ENCODE data around the gene DTYMK.

DNA sequence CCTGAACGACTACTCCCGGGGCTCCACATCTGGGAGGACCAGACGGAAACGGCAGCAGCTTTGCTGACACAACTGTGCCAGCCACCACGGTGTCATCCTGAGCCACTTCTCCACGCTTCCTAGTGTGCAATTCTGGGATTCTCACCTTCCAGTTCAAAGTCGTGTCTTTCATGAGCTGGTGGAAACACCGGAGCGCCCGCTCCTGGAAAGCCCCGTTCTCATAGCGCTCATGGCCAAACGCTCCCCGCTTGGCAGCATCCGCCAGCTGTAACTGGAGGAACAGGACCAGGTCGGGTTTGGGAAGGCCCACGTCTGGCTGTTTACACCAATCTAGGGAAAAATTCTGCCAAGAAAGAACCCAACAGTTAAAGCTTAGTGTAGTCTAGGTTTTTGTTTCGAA is 8.3 kb downstream of the DTYMK start:
- no peak for TF ChIP-seq EZH2 (IDR thresholded peaks at IDR 0.05; ENCODE audit: borderline replicate concordance)
- TF ChIP-seq, protein P1, sequence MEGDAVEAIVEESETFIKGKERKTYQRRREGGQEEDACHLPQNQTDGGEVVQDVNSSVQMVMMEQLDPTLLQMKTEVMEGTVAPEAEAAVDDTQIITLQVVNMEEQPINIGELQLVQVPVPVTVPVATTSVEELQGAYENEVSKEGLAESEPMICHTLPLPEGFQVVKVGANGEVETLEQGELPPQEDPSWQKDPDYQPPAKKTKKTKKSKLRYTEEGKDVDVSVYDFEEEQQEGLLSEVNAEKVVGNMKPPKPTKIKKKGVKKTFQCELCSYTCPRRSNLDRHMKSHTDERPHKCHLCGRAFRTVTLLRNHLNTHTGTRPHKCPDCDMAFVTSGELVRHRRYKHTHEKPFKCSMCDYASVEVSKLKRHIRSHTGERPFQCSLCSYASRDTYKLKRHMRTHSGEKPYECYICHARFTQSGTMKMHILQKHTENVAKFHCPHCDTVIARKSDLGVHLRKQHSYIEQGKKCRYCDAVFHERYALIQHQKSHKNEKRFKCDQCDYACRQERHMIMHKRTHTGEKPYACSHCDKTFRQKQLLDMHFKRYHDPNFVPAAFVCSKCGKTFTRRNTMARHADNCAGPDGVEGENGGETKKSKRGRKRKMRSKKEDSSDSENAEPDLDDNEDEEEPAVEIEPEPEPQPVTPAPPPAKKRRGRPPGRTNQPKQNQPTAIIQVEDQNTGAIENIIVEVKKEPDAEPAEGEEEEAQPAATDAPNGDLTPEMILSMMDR (IDR thresholded peaks at IDR 0.05; ENCODE audit: poor library complexity) = no peak

Data from hepatocyte (in vitro differentiated cells).